Muscle of back (tissue), 11 donors: Measurements from ENCODE around the gene HOXC10. TPM values are rescaled to one million over a fixed set of nuclear protein-coding genes. Genes with fewer than 3 reads are reported as not detected.

ENCODE experiments used
- DNase-seq, 3 donors: peaks; one replicate each; pipeline versions ENCODE4 v3.0.0 to v3.0.0-alpha.2; 2013
- polyA plus RNA-seq, 10 donors: library from polyadenylated mRNA; unstranded; fragments of 120-200 nt; gene quantifications; one replicate each; pipeline ENCODE4 v1.2.1, GENCODE V29; 2013; ENCODE audit not compliant: insufficient read length in 10 of 10

Gene HOXC10
- polyA plus RNA-seq, 10 donors, result 0.33 to 55.3 (median 28.8) TPM; not detected in 2

DNA sequence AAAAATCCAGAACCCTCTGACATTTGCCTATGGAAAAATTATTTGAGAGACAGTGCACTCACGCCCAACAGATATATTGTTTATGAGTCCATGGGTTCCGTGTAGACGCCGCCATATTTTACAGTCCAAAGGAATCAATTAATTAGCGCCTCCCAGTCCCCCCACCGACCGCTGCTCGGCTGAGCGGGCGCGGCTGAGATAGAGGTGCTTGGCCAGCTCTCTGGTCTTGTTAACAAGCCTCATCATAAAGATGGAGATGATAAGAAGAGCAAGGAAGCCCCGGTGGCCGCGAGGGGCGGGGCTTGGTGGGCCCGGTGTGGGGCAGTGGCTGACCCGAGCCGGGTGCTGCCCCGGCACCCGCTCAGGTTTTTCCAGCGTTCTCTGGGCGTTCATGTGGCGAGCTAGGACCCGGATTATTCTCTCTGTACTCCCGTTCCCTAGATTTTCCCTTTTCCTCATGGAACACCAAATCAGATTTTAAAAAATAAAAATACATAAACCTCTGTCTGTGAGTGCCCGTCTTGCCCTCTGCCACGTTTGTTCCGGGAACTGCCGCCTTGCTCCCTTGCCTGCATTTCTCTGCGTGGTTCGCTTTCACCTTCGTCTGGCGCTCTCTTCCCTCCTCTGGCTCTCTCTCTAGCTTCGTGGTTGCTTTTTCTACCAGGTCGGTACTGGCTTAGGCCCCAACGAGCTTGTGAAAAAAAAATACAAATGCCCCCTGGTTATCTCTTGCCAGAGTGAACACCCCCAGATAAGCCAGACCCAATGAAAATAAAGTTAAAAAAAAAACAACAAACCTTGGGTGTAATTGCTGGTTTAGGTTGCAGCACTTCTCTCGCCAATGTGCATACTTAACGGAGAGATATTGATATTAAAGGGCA lies 21.3 kb upstream of the HOXC10 start:
- DNase-seq, result peak in 1 of 3 donors; percentile 64

DNA sequence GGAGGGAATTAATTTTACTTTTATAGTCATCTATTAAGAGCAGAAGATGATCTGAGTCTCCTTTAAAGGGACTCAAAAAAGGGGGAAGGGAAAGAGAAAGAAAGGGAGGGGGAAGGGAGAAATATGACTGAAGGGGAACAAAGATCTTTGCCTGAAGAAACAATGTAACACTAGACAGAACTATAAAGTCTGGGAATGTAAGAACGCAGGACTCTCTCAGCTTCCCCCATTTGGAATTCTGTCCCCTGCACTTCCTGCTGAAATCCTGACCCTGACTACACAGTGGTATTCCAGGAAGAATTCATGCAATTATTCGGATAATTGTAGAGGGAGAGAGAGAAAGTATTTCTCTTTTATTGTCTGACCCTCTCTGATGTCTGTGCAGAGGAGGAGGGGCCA lies 20.6 kb upstream of the HOXC10 start:
- DNase-seq, result peak in 1 of 3 donors; percentile 81

DNA sequence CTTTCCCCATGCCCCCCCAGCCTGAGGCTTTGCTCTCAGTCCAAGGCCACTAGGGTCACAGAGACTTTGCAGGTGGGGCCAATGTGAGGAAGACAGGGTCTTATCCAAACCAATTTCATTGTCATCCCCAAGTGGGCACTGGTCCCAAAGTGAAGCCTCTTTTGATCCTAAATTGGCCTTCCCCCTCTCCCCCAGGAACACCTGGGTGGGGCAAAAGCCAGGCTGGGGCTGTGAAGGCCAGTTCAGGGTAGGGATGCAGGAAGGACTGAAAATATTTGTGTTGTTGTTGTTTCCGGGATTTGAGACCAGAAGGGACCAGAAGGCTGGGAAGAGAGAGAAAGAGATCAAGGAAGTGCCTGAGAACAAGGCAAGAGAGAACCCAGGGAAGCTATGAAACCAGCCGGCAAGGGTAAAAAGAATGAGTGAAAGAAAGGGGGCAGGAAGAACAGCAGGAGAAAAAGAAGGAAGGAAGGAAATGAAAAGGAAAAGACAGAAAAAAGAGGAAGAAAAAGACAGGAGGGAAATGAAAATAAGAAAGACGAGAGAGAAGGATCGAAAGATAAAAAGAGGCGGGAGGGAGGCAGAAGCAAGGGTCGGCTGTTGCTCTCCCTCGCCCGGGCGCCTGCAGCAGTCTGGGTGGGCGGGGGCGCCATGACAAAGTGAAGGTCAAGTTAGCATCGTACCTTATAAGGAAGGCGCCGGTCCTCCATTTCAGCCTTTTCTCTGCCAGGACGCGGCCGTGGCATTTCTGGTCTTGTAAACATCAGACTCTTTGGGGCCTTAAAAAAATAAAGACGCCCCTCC lies 19.5 kb upstream of the HOXC10 start:
- DNase-seq, result peak in 1 of 3 donors; percentile 92

DNA sequence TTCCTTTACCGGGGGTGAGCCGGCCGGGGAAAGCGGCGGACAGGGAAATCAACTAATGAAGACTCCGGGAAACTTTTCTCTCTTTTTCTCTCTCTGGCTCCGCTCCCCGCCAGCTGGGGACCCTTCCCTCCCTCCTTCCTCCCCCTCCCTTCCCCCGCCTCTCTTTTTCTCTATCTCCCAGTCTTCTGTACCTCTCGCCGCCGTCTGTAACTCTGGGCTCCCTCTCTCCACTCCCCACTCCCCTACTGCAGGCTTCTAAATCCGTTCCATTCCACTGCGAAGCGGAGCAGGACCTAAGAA lies 18.9 kb upstream of the HOXC10 start:
- no peak for DNase-seq

DNA sequence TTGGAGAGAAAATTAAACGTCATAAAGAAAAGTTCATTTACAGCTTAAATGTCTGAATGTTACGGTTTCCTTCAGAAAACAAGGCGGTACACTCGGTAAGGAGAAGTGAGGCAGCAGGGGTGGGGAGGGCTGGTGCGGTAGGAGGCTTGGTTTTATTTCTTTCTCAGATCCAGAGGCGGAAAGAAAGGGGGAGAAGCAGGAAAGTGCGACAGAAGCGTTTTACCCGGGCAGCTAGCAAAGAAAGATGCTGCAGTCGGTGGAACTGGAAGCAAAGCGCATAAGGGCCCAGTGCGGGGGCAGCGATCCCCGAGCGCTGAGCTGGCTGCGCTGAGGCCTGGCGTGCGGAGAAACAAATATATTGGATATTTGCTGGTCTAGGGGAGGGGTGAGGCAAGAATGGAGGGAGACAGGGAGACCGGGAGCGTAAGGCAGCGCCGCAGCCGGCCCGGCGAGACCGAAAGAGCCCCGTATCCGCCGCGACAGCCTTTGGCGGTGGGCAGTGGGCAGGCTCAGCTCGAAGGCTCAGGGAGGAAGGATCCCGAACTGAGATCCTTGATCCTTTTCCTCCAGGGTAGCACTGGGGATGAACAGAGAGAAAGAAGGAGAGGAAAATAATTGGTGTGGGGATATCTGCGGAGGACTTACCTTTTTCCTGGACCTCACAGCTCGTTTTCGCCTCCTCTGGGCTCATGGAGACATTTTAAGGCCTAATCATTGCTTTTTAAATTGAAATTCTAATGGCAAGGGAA lies 18.4 kb upstream of the HOXC10 start:
- DNase-seq, result peak in 1 of 3 donors; percentile 80

DNA sequence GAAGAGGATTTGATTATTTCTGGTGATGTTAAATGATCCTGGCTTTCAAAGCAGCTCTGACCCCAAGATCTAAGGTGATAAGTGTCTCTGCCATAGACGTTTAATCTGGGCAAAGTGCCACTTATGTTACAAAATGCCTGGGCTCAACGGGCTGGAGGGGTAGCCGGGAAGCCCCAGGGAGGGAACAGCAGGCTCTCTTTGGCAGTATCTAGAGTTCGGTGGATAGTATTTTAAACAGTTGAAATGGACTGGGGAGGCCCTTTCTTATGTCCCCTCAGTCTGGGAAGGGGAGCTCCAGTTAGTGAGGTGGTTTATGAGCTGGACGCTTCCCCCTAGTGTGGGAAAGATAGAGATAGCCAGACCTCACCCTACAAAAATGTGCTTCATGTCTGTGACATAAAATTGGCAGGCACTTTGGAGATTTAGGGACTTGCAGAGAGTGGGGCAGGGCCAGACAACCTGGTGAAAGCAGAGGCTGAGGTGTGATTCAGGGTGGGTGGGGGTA lies 17.5 kb upstream of the HOXC10 start:
- DNase-seq, result peak in 1 of 3 donors; percentile 68

DNA sequence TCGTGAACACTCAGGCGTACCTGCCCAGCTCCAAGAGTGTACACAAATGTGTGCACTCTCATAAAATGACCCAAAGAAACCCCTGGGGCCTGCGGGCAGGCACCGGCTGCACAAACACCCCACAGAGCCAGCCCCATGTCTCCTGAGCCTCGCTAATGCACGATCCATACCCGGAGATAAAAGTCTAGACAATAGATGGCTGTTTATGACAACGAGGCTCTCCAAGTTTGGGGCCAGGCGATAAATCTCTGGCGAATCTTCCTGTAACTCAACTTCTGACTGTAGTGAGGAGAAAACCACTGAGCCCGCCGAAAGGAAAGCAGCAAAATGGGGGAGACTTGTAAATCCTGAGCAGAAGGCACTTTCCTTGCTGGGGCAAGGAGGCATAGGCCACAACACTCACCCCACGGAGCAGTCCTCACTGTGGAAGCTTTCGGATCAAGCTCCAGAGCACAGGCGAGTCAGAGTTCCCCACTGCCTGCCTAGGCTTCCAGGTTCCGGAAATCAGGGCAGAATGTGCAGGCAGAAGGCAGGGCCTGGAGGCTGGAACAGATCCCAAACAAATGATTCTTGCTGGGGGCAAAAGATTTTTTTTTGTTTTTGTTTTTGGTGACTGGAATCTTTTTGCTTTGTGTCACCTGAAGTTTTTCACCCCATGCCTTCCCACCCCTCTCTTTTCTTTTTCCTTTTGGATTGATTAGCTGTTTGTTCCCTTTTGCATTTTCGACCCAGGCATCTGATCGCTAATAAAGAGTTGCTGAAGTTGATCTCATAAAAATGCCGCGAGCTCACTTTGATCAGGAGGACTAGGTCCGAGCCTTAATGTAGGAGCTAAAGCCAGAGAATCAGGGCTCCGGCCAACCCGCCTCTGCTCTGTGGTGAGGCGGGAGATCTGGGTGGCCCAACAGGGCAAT lies 16.5 kb upstream of the HOXC10 start:
- DNase-seq, result peak in 1 of 3 donors; percentile 68

DNA sequence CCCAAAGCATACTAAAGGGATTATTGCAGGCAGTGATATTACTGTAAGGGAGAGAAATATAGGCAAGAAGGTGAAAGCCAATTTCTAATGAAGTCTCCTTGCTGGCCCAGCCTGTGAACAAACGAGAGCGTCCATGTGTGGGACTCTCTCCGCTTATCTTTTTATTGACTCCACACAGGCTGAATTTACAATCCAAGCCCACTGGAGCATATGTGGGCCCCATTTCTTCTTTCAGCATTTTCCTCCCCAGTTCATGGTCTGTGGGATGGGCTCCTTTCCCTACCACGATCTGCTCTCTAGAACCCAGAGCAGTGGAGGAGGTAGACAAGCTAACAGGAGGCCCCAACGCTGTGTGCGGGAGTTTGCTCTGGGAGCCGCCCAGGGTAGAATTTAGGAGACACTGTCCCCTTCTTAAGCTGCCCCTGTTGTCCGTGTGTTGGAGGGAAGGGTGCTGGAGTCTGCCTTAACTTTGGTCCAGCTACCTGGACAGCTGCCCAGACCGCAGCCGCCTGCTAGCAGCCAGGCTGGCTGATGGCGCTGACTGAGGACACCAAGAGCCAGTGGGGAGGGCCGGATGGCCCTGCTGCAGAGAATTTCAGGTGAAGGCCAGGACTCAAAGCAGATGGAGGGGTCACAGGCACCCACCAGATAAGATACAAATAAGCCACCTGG lies 15.2 kb upstream of the HOXC10 start:
- peak in 1 of 3 donors; percentile 70 for DNase-seq

DNA sequence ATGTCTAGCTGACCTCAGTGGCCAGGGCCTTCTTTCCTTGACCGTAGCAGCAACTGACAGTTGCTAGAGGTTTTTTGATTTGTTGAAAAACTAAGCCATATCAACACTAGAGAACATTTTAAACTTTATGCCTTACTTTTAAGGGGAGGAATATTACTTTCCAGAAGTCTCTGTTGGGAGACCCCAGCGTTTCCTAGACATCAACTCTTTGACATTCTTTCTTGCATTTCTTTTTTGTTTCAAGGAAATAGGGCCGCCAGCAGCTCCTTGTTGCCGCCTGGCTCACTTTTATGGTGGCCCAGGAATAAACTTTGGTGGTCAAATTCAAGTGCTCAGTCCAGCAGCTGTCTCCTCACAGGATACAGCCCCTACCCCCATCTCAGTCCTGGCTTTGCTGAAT lies 14.5 kb upstream of the HOXC10 start:
- no peak for DNase-seq

DNA sequence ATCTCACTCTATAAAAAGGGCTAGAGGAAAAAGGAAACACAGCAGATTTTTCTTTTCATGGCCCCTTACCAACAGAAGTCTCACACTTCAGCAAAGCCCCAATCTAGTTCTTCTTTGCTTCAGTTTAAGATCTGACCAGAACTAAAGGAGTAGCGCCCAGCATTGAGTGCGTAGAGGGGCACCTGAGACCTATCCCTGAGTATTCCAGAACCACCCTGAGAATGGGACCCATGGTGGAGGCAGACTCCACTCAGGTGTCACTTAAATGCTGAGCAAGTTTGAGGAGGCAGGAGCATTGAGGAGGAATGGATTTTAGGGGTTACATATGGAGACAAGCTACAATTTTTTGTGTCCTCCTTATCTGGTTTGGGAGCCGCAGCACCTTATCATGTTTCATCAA lies 13.8 kb upstream of the HOXC10 start:
- no peak for DNase-seq

DNA sequence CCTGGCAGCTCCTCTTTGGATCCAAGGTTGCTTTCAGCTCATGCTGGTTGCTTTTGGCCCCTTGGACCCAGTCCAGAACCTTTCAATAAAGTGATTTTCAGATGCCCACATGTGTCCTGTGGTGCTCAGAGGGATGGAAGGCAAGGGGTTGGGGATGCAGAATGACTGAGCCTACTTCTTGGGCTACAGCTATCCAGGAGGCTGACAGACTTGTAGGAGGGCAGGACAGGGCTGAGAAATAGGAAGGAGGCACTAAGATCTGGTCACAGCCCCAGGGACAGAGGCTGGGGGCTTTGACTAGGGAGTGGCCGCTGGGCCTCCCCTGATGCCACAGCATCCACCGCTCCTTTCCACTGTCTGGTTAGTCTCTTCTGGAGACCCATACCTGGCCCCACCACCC lies 13.3 kb upstream of the HOXC10 start:
- no peak for DNase-seq

DNA sequence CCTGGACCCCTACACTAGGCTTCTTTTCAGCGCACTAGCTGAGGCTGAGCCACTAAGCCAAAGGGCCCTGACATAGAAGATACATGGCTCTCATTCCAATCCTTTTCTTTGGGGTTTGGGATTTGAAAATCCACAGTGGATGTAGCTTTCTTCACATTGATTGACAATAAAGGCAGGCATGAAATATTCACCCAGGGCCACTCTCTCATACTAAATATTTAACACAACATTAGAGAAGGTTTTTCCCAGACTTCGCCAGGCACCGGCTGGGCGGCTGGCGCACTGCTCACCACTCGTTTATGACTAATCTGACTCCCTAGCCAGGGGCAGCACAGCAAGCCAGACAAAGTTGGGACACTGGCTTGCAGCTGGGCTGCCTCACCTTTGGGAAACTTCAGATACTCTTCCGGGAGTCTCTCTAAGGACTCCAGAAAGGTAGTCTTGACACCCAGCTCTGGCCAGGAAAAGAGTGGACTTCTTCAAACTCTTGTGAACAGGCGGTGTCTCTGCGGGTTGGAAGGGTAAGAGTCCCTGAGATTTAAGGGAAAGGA lies 12.7 kb upstream of the HOXC10 start:
- peak in 1 of 3 donors; percentile 49 for DNase-seq

DNA sequence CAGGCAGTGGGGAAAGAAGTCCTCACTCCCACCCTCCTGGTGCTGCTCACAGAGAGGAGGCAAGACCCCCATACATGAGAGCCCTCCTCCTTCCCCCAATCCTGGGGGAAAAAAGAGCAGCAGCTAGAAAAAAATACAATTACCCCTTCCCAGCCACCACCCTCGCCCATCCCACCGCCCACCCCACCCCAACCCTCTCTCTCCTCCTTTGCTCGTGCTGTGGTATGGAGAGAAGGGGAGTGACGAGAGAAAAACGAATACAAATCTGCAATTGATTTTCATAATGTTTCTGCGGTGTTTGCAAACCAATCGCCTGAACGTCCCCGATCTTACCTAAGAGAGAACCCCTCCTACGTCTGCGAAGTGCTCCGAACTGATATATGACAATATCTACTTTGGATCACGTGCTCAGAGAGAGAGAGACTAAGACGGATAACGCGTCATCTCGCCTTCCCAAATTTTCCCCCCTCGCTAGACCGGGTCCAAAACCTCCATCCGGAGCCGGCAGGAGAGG lies 12.2 kb upstream of the HOXC10 start, which contains the start of gene HOXC11:
Gene HOXC11, plus strand, starts transcription at position 405 of the 514 bp plus-strand sequence. CDS start 116 bp downstream, outside the sequence.
- peak in 1 of 3 donors; percentile 76 for DNase-seq

DNA sequence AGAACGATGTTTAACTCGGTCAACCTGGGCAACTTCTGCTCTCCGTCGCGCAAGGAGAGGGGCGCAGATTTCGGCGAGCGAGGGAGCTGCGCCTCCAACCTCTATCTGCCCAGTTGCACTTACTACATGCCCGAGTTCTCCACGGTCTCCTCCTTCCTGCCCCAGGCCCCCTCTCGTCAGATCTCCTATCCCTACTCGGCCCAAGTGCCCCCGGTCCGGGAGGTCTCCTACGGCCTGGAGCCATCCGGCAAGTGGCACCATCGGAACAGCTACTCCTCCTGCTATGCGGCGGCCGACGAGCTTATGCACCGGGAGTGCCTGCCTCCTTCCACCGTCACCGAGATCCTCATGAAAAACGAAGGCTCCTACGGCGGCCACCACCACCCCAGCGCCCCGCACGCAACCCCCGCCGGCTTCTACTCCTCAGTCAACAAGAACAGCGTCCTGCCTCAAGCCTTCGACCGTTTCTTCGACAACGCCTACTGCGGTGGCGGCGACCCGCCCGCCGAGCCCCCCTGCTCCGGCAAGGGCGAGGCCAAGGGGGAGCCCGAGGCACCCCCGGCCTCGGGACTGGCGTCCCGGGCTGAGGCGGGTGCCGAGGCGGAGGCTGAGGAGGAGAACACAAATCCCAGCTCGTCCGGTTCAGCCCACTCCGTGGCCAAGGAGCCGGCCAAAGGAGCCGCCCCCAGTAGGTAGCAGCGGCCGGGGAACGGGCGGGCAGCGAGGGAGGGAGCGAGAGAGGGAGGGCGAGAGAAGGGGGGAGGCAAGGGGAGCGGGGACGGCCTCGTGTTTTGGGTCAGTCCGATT lies 11.5 kb upstream of the HOXC10 start:
- peak in 1 of 3 donors; percentile 89 for DNase-seq

DNA sequence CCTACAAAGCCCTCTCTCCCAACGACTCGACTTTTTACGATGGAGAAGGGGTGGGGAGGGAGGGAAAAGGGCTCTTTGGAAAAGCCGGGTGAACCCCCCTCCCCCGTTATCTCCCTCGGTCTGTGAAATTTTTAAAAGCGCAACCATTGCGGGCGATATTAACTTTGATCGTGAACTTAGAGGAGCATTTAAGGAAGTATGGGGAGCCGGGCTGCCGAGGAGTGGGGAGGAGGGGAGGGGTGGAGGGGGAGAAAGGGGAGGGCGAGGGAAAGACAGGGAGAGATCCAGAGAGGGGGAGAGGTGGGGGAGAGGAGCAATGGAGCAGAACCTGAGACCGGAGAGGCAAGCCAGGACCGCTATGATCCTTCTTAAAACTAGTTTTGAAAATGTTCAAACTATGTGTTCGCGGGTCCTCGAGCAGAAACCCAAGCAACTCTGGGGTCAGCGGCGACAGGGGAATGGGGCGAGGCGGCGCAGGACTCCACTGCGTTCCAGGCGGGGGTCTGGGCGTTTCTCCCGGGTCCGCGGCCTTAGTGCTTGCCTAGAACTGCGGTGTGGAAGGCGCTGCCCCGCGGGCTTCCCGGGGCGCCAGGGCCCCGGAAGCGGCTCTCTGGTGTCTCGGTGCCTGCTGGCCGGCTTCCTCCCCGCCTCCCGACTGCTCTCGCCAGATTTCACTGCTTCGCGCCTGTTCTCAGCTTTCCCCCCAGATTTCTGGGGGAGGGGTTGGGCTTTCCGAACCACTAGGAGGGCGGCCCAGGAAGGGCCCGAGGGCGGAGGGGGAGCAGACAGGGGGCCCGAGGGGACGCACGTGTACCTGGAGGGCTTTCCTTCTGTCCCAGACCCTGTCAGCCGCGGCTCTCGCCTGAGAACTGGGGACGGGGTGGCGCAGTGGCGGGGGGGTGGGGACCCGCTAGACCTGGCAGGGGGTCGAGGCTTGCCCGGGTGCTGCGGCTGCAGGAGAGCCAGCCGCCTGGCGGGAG lies 10.6 kb upstream of the HOXC10 start, which contains the start of gene HOTAIR:
Gene HOTAIR, minus strand, starts transcription at position 871 of the 980 bp plus-strand sequence.
- DNase-seq, result peak in 1 of 3 donors; percentile 90

DNA sequence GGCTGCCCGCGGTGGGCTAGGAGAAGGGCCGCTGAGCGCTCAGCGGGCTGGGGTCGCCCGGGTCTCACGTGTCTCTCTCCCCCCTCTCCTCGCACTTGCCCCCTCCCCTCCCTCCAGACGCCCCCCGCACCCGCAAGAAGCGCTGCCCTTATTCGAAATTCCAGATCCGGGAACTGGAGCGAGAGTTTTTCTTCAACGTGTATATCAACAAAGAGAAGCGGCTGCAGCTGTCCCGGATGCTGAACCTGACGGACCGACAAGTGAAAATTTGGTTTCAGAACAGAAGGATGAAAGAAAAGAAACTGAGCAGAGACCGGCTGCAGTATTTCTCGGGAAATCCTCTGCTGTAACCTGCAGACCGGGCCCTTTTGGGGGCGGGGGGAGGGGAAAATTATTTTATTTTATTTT lies 9.9 kb upstream of the HOXC10 start:
- DNase-seq, result no peak

DNA sequence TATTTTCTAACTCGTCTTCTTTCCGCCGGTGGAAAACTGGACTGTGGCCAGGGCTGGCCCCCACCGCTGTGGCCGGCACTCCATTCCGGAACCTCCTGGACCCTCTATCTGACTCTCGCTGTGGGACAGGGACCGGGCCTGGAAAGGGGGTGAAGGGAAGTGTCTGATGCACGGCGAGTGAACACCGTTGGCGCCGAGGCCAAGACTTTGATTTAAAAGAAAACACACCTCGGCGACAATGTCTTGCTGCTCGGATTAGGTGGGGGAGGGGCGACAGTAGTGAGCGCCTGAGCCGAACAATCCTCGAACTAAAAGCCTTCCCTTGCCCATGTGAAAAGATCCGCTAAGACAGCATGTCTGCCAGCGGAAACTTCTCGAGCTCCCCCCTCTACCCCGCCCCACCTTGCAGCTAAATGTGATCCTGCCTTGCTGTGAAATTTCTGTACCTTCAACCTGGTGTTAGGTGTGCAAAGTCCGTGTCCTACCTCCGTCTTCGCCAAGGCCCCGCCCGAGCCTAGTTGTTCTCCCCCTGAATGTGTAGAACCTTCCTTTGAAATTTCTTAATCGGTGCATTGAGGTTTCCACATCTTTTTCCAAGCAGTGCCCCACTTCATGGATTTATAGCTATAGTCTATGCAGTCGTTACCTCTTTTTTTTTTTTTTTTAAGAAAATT lies 9.3 kb upstream of the HOXC10 start:
- DNase-seq, result no peak
